GM20000 (cell line): ENCODE measurements around the gene IQSEC3.

Experiments used
- DNase-seq: peaks from one replicate; pipeline ENCODE4 v3.0.0; 2012; ENCODE audit warnings: low spot score
- TF ChIP-seq, protein P1 (sequence below): IDR thresholded peaks from 2 replicates; pipeline ENCODE4 v1.5.1; 2012; ENCODE audit warnings: mild to moderate bottlenecking, control low read depth; ENCODE audit errors: extremely low read depth, missing control alignments

The IQSEC3 gene

DNA sequence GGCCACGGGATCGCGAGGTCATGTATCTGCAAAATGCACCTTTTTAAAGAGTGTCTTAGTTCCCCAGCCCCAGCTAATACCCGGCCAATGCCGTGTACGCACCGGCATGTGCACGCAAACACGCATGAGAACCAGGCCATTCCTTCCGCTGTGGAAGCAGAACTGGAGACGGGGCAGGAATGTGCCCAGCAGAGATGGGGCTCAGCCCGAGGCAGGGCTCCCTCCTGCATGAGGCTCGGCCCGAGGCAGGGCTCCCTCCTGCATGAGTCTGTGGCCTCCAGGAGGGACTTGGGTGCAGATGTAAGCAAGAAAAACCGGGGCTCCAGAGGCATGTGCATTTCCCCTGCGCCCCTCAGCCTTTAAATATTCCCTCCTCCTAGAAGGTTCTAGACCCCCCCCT lies 109.2 kb downstream of the IQSEC3 start:
- no peak for DNase-seq
- TF ChIP-seq, protein P1, sequence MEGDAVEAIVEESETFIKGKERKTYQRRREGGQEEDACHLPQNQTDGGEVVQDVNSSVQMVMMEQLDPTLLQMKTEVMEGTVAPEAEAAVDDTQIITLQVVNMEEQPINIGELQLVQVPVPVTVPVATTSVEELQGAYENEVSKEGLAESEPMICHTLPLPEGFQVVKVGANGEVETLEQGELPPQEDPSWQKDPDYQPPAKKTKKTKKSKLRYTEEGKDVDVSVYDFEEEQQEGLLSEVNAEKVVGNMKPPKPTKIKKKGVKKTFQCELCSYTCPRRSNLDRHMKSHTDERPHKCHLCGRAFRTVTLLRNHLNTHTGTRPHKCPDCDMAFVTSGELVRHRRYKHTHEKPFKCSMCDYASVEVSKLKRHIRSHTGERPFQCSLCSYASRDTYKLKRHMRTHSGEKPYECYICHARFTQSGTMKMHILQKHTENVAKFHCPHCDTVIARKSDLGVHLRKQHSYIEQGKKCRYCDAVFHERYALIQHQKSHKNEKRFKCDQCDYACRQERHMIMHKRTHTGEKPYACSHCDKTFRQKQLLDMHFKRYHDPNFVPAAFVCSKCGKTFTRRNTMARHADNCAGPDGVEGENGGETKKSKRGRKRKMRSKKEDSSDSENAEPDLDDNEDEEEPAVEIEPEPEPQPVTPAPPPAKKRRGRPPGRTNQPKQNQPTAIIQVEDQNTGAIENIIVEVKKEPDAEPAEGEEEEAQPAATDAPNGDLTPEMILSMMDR: no peak

GRCh38 chr12:176321-177181 lies 110.0 kb downstream of the IQSEC3 start:
- no peak for DNase-seq
- TF ChIP-seq, protein P1: no peak

- DNase-seq: no peak
- TF ChIP-seq, protein P1: no peak
Observed at GRCh38 chr12:177336-177979, 110.9 kb downstream of the IQSEC3 start.

- DNase-seq: no peak
- TF ChIP-seq, protein P1: no peak
Observed at GRCh38 chr12:177980-178828, 111.6 kb downstream of the IQSEC3 start.

DNA sequence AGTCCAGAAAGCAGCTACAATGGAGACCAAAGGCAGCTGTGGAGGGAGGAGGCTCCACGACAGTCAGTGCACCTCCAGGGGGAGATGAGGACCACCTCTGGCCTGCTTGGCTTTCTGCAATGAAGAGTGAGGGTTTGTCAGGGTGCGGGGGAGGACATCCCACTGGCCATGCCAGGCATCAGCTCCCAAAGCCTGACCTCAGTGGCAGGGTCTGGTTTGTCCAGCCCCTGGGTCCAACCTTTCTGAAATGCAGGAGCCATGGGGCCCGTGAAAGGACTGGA lies 112.2 kb downstream of the IQSEC3 start:
- no peak for DNase-seq

DNA sequence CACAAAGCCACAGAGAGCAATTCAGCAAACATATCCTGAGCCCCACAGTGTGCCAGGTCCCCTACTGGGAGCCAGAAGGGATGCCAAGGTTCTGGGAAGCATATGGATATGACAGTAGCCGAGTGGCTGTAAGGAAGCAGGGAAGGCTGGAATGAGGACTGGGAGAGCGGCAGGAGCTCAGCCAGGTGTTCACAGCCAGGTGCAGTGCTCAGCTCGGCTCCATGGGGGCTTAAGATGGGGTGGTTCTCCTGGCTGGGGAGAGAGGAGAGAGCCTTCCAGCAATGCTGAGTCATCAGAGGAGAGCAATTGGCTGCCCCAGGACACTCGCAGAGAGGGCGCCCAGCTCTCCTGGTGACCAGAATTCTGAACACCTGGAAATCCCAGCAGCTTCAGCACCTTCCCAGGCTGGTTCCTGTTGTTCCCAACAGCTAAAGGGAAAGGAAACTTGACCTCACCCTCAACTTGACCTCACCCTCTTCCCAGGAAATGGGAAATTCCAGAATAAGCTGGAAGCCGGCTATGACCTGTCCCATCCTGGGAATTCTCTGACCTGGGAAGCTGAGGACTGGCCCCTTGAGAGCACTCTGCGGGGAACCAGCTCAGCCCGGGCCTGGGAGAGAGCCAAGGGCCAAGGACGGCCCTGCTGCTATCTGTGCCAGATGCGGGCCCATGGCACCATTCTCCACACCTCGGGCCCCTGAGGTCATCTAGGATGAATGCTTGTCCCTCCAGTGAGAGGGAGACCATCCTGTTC lies 112.7 kb downstream of the IQSEC3 start:
- no peak for DNase-seq
- TF ChIP-seq, protein P1: no peak

More for the DNA sequence above, 112.2 kb downstream of the IQSEC3 start:
- TF ChIP-seq, protein P1: no peak
